ENCODE data around the gene CDK5R1.

The CDK5R1 gene

DNA sequence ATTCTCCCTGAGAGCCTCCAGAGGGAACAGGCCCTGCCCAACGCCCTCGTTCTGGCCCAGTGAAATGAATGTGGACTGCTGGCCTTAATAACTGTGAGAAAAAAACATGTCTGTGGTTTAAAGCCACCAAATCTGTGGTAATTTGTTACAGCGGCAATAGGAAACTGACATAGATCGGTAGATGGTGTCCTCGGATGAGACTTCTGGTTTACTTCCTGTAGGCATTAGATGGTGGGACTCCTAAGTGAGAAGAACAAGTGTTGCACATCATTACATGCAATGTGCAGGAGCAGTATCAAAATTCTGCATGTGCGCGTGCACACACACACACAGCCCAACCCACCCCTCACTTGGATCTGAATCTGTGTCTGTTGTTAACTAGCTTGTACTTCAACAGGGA lies 42.0 kb downstream of the CDK5R1 start:
- Histone ChIP-seq H3K4me3 (no peak overlapping the region), H3K27ac (no peak overlapping the region)
- TF ChIP-seq, protein P1, sequence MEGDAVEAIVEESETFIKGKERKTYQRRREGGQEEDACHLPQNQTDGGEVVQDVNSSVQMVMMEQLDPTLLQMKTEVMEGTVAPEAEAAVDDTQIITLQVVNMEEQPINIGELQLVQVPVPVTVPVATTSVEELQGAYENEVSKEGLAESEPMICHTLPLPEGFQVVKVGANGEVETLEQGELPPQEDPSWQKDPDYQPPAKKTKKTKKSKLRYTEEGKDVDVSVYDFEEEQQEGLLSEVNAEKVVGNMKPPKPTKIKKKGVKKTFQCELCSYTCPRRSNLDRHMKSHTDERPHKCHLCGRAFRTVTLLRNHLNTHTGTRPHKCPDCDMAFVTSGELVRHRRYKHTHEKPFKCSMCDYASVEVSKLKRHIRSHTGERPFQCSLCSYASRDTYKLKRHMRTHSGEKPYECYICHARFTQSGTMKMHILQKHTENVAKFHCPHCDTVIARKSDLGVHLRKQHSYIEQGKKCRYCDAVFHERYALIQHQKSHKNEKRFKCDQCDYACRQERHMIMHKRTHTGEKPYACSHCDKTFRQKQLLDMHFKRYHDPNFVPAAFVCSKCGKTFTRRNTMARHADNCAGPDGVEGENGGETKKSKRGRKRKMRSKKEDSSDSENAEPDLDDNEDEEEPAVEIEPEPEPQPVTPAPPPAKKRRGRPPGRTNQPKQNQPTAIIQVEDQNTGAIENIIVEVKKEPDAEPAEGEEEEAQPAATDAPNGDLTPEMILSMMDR (IDR thresholded peaks at IDR 0.05) = no peak
- DNase-seq (ENCODE audit: low spot score) = no peak

DNA sequence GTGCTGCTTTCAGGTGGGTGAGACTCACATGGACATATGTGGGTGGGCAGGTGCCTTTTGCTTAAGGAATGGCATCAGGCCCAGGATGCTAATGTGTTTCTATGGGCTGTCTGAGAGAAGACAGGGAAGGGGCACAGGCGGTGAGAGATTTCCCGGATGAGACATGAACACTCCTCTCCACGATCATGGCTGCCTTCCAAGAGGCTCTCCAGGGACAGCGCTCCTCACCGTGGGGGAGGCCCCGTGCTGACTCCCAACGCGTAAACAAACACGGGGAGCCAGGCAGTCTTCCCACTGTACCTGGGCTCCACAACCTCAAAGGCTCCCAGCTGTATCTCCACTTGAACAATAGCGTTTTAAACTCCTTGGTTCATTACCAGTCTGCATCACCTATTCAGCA lies 42.8 kb downstream of the CDK5R1 start:
- DNase-seq (ENCODE audit: low spot score) = no peak

DNA sequence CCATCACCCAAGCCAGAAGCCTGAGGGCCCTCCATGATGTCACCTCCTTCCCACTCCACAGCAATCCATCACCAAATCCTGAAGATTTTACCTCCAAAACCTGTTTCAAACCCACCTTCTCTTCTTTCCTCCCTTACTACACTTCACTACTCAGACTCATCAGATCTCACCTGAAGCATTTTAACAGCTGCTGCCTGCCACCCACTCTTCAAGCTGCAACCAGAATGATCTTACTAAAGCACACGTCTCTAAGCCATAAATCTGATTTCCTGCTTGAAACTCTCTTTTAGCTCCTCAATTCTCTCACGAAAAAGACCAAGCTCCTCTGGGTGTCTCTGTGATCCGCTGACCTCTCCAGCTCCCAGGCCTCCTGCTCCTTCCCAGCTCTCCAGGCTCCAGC lies 46.5 kb downstream of the CDK5R1 start:
- Histone ChIP-seq H3K27ac (no peak overlapping the region), H3K4me3 (no peak overlapping the region)
- TF ChIP-seq, protein P1 (IDR thresholded peaks at IDR 0.05) = no peak
- DNase-seq (ENCODE audit: low spot score) = no peak

More for the DNA sequence above, 42.8 kb downstream of the CDK5R1 start:
- H3K4me3 ChIP-seq = no peak overlapping the region
- TF ChIP-seq, protein P1 (IDR thresholded peaks at IDR 0.05) = no peak
- no peak overlapping the region for H3K27ac ChIP-seq

DNA sequence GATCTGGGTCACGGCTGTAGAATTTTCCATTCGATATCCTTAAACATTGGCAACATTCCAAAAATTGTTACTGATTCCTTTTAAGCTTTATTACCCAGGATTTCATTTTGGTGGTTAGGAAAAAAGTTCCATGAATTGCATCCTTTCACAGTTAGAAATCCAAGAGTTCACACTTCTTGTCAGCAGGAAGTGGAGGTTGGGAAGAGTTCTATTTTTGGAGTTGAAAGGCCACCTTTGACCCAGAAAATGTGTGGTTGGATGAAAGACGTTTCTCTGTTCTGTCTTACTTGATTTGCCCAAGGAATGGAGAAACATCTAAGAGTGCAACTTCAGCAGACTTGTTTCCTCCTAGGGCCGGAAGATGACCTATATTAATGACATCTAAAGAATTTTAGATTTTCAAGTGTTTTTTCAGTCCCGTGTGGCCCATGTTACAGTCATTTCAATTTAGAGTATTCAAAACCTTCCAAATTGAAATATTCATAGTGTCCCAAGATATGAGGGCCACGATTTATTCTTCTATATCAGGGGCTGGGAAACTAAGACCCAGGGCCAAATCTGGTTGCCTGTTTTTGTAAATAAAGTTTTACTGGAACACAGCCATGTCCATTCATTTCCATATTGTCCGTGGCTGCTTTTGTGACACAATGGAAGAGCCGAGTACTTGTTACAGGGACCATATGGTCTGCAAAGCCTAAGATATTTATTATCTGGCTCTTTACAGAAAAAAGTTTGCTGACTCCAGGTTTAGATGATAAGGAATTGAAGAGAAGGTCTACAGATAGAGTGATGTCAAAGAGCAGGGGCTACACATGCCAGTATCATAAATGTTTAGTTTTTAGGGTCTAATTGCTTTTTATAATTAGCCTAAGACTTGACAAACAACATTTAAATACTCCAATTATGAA lies 50.2 kb downstream of the CDK5R1 start:
- DNase-seq (ENCODE audit: low spot score) = no peak
- Histone ChIP-seq H3K4me3 (no peak overlapping the region), H3K27ac (no peak overlapping the region)
- TF ChIP-seq, protein P1 (IDR thresholded peaks at IDR 0.05) = no peak
